ENCODE data around the gene PTPN6. TPM values are rescaled to one million over a fixed set of nuclear protein-coding genes. Genes with fewer than 3 reads are reported as not detected.

The PTPN6 gene
- total and polyA plus RNA-seq, 2 of the 8 experiments (the other 6 are each of a cell fraction or from before 2014, with no cell fraction given): 16.3 to 28.4 TPM

DNA sequence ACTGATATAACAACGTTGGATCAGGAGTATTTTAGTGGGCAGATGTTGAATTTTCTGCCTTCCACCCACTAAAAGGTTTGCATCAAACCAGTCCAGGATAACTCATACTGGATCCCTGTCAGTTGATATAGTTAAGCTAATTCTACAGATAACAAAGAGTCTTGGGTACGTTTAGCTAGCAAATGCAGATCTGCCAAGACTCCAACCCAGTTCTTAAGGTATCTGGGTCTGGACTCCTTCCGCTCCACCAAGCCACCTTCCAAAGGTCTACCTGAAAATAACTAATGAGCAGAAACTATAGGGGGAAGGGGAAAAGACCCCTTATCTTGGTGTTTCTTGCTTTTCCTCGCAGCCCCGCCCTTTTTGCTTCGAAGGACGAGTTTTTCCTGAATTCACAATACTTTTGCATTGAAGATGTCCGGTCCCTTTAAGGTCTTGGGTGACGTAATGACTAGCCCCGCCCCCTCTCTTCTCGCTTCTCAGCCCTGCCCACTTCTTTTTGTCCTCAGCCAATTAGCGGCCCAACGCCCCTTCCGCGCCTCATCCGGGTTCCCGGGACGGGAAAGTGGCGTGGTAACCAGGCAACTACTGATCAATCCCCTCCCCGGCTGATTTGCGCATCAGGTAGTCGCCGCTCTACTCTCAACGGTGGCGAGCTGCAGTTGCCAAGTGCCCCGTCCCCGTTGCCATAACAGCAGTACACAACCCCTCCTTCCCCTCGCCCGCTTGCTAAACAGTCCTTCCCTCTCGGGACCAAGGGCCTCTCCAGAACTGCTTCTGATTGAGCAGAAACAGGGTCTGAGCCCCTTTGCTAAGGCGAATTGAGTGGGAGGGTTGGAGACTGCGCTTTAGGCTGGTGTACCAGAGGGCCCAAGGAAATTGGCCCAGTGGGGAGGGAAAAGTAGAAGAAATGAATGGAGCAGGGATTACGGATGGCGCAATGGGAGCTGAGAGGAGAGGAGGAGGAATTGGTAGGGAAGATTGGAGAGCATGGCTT is 46.6 kb upstream of the PTPN6 start, which contains the start of gene LRRC23:
TSS of gene LRRC23 (plus strand) at position 543 of the 997 bp plus-strand sequence. CDS start 812 bp downstream, outside the sequence.
- no peaks in the 10 kb centered on the region for H4K20me1 ChIP-seq (replicated peaks in 1 of 2; ENCODE audit: control insufficient read depth in 1 of 2, insufficient read depth in 2 of 2, low read length in 2 of 2)
- H3K18ac ChIP-seq (ENCODE audit: extremely low read depth, low read length): peak within 1 kb of the TSS; percentile 19; the same call in 1 of the 2 replicates
- no peaks in the 10 kb centered on the region for H3K36me3 ChIP-seq (ENCODE audit: control insufficient read depth in 2 of 4, insufficient read depth in 4 of 4, low read length in 3 of 4)
- H3K14ac ChIP-seq (ENCODE audit: insufficient read length): no peak within 1 kb of the TSS
- H2BK5ac ChIP-seq (ENCODE audit: low read depth, low read length): peak within 1 kb of the TSS; percentile 36
- H3K4me3 ChIP-seq (ENCODE audit: extremely low read depth in 1 of 4, insufficient read depth in 2 of 4, low read depth in 3 of 4, low read length in 4 of 4): peak within 1 kb of the TSS; percentile 46 to 64 (median 52)
- 11% methylated on average over 28 of the region's 34 CpGs; no CpG with 5 or more reads in 1 of the 2 experiments for WGBS, 2 experiments (ENCODE audit: extremely low coverage in 1 of 2, insufficient coverage in 1 of 2, insufficient read length in 1 of 2, insufficient replicate concordance in 2 of 2, low coverage in 1 of 2, low lambda C conversion rate in 2 of 2, missing lambda C conversion rate in 1 of 2)
- H3K9ac ChIP-seq (replicated peaks in 1 of 4; ENCODE audit: extremely low read depth in 1 of 4, low read depth in 3 of 4, low read length in 3 of 4): peak within 1 kb of the TSS in 3 of 4 experiments; percentile 60 to 77 (median 76); a peak in 6 of 7 replicates
- H3K9me3 ChIP-seq (ENCODE audit: insufficient read depth in 2 of 2, low read depth in 1 of 2, low read length in 1 of 2): no peaks in the 10 kb centered on the region
- peak within 1 kb of the TSS; percentile 40 for H4K5ac ChIP-seq (ENCODE audit: insufficient read length, low read depth, low read length)
- peaks cover 3% of the 10 kb centered on the region; the same call in 1 of the 2 replicates for H3K23me2 ChIP-seq (ENCODE audit: low read depth, low read length)
- peak within 1 kb of the TSS; percentile 76 for H3K27ac ChIP-seq (ENCODE audit: low read depth, low read length)
- no peak within 1 kb of the TSS for H2BK120ac ChIP-seq (replicated peaks; ENCODE audit: low read depth, low read length)
- CTCF ChIA-PET (ENCODE audit: partially characterized antibody): interaction anchor here (0.6 to 13.0 kb wide), 9 partner anchors 13 to 151 kb away, joined by 3 to 74 read pairs (median 6); partner anchors contain the start of genes ATN1, ENO2 and SPSB2
- no peak within 1 kb of the TSS for H4K91ac ChIP-seq (replicated peaks; ENCODE audit: insufficient read length, low read length)
- peak within 1 kb of the TSS; percentile 60 for H2AFZ ChIP-seq (ENCODE audit: low read length)
- H3K4ac ChIP-seq (replicated peaks; ENCODE audit: insufficient read length, low read depth, low read length): no peak within 1 kb of the TSS
- H3K79me1 ChIP-seq (ENCODE audit: low read depth, low read length): no peaks in the 10 kb centered on the region
- DNase-seq (ENCODE audit: low read depth in 1 of 2, low spot score in 2 of 2): peak; percentile 96 to 98
- peak; percentile 96 for FAIRE-seq
- POLR2A ChIA-PET (ENCODE audit: partially characterized antibody): interaction anchor here (0.7 to 39.6 kb wide), 11 partner anchors 9 to 144 kb away, joined by 3 to 1027 read pairs (median 18); partner anchors contain the start of genes ATN1, C12orf57, ENO2 and PTPN6
- H2BK15ac ChIP-seq (ENCODE audit: low read length): peak within 1 kb of the TSS; percentile 22; the same call in 1 of the 2 replicates
- H3K4me1 ChIP-seq (replicated peaks in 1 of 4; ENCODE audit: control insufficient read depth in 3 of 4, insufficient read depth in 4 of 4, low read length in 3 of 4): peaks cover 3 to 12% (median 11%) of the 10 kb centered on the region in 4 experiments; a peak in 5 of 7 replicates
- H2BK20ac ChIP-seq (ENCODE audit: low read length): no peak within 1 kb of the TSS
- 0 out of 2 replicates have a peak within 1 kb of the TSS, but pooled peaks have one; percentile 20 for H2BK12ac ChIP-seq (ENCODE audit: low read depth, low read length)
- H3K23ac ChIP-seq (ENCODE audit: insufficient read length): no peak within 1 kb of the TSS
- peaks cover 0 to 4% (median 0%) of the 10 kb centered on the region in 4 experiments; a peak in 4 of 7 replicates for H3K27me3 ChIP-seq (replicated peaks in 1 of 4; ENCODE audit: control insufficient read depth in 3 of 4, extremely low read depth in 1 of 4, insufficient read depth in 3 of 4, low read length in 3 of 4)
- no peak within 1 kb of the TSS for H3K56ac ChIP-seq (replicated peaks; ENCODE audit: insufficient read length, low read depth, low read length)
- H3K4me2 ChIP-seq (ENCODE audit: insufficient read depth in 1 of 2, low read depth in 2 of 2, low read length in 2 of 2): peak within 1 kb of the TSS; percentile 84 to 95
- H3K79me2 ChIP-seq (ENCODE audit: control insufficient read depth in 1 of 2, insufficient read depth in 2 of 2, low read length in 2 of 2): no peaks in the 10 kb centered on the region
- H4K8ac ChIP-seq (ENCODE audit: extremely low read depth, insufficient read depth, low read length): no peak within 1 kb of the TSS
- no peak within 1 kb of the TSS for H2AK5ac ChIP-seq (ENCODE audit: low read depth, low read length)
- TF ChIP-seq JUN (IDR thresholded peaks at IDR 0.05; ENCODE audit: low read depth, low read length) (peak; percentile 61; the same call in 1 of the 2 replicates), EGR1 (IDR thresholded peaks at IDR 0.05; ENCODE audit: borderline replicate concordance, low read depth, low read length) (no peak), CHD2 (IDR thresholded peaks at IDR 0.05; ENCODE audit: low read length) (peak; percentile 42; the same call in 1 of the 2 replicates), SIRT6 (IDR thresholded peaks at IDR 0.05; ENCODE audit: low read length) (no peak), HDAC2 (IDR thresholded peaks at IDR 0.05; ENCODE audit: borderline replicate concordance in 1 of 2, low read depth in 2 of 2, low read length in 2 of 2) (peak in 1 of 2 experiments; percentile 58; a peak in 1 of 4 replicates)
- TF ChIP-seq, protein P1, sequence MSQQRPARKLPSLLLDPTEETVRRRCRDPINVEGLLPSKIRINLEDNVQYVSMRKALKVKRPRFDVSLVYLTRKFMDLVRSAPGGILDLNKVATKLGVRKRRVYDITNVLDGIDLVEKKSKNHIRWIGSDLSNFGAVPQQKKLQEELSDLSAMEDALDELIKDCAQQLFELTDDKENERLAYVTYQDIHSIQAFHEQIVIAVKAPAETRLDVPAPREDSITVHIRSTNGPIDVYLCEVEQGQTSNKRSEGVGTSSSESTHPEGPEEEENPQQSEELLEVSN (IDR thresholded peaks at IDR 0.05): no peak
- TF ChIP-seq, protein P2, sequence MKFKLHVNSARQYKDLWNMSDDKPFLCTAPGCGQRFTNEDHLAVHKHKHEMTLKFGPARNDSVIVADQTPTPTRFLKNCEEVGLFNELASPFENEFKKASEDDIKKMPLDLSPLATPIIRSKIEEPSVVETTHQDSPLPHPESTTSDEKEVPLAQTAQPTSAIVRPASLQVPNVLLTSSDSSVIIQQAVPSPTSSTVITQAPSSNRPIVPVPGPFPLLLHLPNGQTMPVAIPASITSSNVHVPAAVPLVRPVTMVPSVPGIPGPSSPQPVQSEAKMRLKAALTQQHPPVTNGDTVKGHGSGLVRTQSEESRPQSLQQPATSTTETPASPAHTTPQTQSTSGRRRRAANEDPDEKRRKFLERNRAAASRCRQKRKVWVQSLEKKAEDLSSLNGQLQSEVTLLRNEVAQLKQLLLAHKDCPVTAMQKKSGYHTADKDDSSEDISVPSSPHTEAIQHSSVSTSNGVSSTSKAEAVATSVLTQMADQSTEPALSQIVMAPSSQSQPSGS (IDR thresholded peaks at IDR 0.05; ENCODE audit: low read length): peak; percentile 91
